ENCODE data around the gene CAMK2B.

DNA sequence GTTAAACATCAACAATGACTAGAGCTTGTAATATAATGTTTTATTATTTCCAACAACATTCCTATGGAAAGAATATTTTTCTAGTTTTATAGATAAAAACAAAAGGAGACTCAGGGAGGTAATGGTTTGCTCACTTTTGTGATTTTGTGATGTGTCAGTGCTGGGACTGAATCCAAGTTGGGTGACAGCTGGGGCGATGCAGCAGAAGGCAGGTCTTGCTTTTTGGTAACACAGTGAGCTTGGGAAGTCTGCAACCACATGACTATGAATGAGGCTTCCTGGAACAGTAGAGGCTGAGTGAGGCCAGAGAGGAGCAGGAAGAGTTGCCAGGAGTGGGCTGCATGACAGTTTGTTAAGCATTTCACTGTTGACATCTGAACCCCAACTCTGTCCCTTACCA, 129.5 kb downstream of the CAMK2B start:
- no peak for TF ChIP-seq CTCF (IDR thresholded peaks at IDR 0.05)
- no peak for TF ChIP-seq POLR2A (IDR thresholded peaks at IDR 0.05)

Data from esophagus squamous epithelium (tissue), 4 donors.